Testis (tissue), 3 donors: ENCODE data around the gene DTX3. TPM values are rescaled to one million over a fixed set of nuclear protein-coding genes. Genes with fewer than 3 reads are reported as not detected.
"Not testable (repeated sequence)": the region's sequence is repeated elsewhere in the genome, so short reads cannot be mapped to it uniquely, and the experiment has no call there.

Experiments
- DNase-seq: peaks from one replicate; pipeline ENCODE4 v3.0.0-alpha.2; 2019
- H3K27ac ChIP-seq, 2 donors: fragments of 200-600 bp; sonication (generic); one replicate each; pipeline ENCODE4 v1.5.1; 2019
- H3K27me3 ChIP-seq: fragments of 200-600 bp; sonication (generic); one replicate; pipeline ENCODE4 v1.5.1; 2019
- H3K36me3 ChIP-seq: fragments of 200-600 bp; sonication (generic); one replicate; pipeline ENCODE4 v1.5.1; 2017; ENCODE audit warnings: low read depth; ENCODE audit errors: missing control alignments
- H3K4me1 ChIP-seq: fragments of 200-600 bp; sonication (generic); one replicate; pipeline ENCODE4 v1.5.1; 2019
- H3K4me3 ChIP-seq, 2 donors: fragments of 200-600 bp; sonication (generic); one replicate each; pipeline ENCODE4 v1.5.1; 2017 to 2019
- H3K9me3 ChIP-seq: fragments of 200-600 bp; sonication (generic); one replicate; pipeline ENCODE4 v1.5.1; 2017
- POLR2A ChIP-seq: fragments of 450-650 bp; IDR thresholded peaks from one replicate; pipeline ENCODE4 v1.6.1; 2017; ENCODE audit warnings: antibody characterized with exemption, mild to moderate bottlenecking, moderate library complexity
- WGBS, 2 donors: methylation state at CpG; one replicate each; pipeline ENCODE4 v1.1.5; 2018; 5-methylcytosine and 5-hydroxymethylcytosine counted together
- intact Hi-C: fragments of 100-400 bp; cut with DNase I; formaldehyde crosslinking; loops from one replicate; pipeline ENCODE4 v1.15.1; 2023; ENCODE audit warnings: low total_unique reads
- polyA plus RNA-seq: library from polyadenylated mRNA; stranded (reverse); fragments of 350-450 nt; fragmentation: Illumina TruSeq; extraction: RNeasy Lipid Tissue Mini Kit (QIAGEN cat#74804); gene quantifications from one replicate; pipeline ENCODE4 v1.2.3, GENCODE V29; 2014; ENCODE audit warnings: low read depth, low replicate concordance; ENCODE audit not compliant: insufficient read depth
- total RNA-seq, 2 donors: library from RNA; depleted of rRNA; stranded (reverse); fragments of >200 nt; gene quantifications; one replicate each; pipeline ENCODE4 v1.2.3, GENCODE V29; 2016
- TF ChIP-seq, protein P1 (sequence below), 3 experiments: fragments of 450-650 bp in 2 of 3; fragments of 200-600 bp in 1 of 3; sonication (generic) in 1 of 3; IDR thresholded peaks; one replicate each; pipeline ENCODE4 v1.5.1; 2016 to 2019; ENCODE audit warnings: antibody characterized with exemption in 3 of 3, mild to moderate bottlenecking in 2 of 3, moderate library complexity in 1 of 3

The DTX3 gene
- total and polyA plus RNA-seq, 3 donors from 2014 or later, result 37.9 to 60.4 (median 45.0) TPM

DNA sequence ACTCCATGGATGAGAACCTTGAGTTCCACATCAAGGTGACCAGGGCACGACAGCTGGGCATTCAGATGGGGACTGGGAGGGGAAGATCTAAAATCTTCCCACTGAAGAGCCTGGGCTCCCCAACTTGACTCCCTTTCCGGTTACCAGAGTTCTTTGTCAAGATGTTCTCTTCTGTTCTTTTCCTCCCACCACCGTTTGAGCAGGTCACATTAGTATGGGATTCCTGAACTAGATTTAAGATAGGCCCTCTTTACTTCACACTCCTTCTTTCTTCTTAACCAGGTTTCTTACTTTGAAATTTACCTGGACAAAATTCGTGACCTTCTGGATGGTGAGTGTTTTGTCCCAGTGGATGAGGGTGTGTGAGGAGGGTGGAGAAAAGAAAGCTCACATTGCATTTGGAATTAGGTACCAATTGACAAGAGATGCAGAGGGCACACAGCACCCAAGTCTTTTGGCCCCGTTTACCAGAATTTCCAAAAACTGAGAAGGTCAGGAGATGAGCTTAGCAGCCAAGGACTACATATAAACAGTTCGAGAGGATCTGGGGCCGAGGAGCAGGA is 40.4 kb upstream of the DTX3 start:
- no peak for DNase-seq
- WGBS, 2 donors, result 86 to 88% methylated on average over 7 of the region's 7 CpGs
- Histone ChIP-seq H3K27ac (no peak overlapping the region), H3K9me3 (no peaks in the 10 kb centered on the region), H3K4me3 (no peak overlapping the region), H3K27me3 (no peaks in the 10 kb centered on the region), H3K4me1 (no peaks in the 10 kb centered on the region), H3K36me3 (no peaks in the 10 kb centered on the region)
- intact Hi-C loops, result no loop called here
- TF ChIP-seq POLR2A, result no peak
- TF ChIP-seq, protein P1, sequence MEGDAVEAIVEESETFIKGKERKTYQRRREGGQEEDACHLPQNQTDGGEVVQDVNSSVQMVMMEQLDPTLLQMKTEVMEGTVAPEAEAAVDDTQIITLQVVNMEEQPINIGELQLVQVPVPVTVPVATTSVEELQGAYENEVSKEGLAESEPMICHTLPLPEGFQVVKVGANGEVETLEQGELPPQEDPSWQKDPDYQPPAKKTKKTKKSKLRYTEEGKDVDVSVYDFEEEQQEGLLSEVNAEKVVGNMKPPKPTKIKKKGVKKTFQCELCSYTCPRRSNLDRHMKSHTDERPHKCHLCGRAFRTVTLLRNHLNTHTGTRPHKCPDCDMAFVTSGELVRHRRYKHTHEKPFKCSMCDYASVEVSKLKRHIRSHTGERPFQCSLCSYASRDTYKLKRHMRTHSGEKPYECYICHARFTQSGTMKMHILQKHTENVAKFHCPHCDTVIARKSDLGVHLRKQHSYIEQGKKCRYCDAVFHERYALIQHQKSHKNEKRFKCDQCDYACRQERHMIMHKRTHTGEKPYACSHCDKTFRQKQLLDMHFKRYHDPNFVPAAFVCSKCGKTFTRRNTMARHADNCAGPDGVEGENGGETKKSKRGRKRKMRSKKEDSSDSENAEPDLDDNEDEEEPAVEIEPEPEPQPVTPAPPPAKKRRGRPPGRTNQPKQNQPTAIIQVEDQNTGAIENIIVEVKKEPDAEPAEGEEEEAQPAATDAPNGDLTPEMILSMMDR (IDR thresholded peaks at IDR 0.05), result no peak

DNA sequence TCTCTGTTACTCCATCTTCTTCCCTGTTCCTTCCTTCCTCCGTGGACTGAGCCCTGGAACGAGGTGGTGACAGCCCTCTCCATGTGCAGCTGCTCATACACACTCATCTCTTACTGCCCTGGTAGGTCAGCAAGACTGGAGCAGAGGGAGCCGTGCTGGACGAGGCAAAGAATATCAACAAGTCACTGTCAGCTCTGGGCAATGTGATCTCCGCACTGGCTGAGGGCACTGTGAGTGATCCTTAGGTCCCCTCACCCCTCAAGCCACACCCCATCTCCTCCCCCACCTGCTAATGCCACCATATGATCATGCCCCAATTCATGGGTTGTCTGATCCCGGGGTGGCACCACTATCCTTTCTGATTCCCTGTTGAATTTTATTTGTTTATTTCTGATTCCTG is 35.8 kb upstream of the DTX3 start:
- H3K4me1 ChIP-seq, result no peaks in the 10 kb centered on the region
- H3K9me3 ChIP-seq, result no peaks in the 10 kb centered on the region
- no peak overlapping the region for H3K27ac ChIP-seq
- intact Hi-C loops, result no loop called here
- no peak for DNase-seq
- WGBS, 2 donors, result 81% methylated on average over 6 of the region's 6 CpGs
- TF ChIP-seq POLR2A, result no peak
- TF ChIP-seq, protein P1 (IDR thresholded peaks at IDR 0.05), result no peak
- no peak overlapping the region for H3K4me3 ChIP-seq
- H3K36me3 ChIP-seq, result no peaks in the 10 kb centered on the region
- H3K27me3 ChIP-seq, result no peaks in the 10 kb centered on the region

DNA sequence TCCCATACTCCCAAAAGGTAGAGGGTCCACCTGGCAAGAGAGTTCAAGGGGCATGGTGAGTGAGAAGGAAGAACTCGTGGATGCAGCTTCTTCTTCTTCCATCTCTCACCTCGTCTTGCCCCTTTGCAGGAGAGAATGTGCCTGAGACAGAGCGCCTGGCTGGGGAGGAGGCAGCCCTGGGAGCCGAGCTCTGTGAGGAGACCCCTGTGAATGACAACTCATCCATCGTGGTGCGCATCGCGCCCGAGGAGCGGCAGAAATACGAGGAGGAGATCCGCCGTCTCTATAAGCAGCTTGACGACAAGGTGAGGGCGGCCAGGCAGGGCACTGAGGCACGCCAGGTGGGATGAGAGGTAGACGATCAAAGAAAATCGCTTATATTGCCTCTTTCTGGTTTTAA is 34.8 kb upstream of the DTX3 start:
- intact Hi-C loops, result no loop called here
- WGBS, 2 donors, result 86 to 90% methylated on average over 18 of the region's 18 CpGs
- Histone ChIP-seq H3K36me3 (no peaks in the 10 kb centered on the region), H3K9me3 (no peaks in the 10 kb centered on the region), H3K4me1 (no peaks in the 10 kb centered on the region), H3K4me3 (no peak overlapping the region), H3K27me3 (no peaks in the 10 kb centered on the region), H3K27ac (no peak overlapping the region)
- DNase-seq, result no peak
- TF ChIP-seq, protein P1 (IDR thresholded peaks at IDR 0.05), result no peak
- no peak for TF ChIP-seq POLR2A

DNA sequence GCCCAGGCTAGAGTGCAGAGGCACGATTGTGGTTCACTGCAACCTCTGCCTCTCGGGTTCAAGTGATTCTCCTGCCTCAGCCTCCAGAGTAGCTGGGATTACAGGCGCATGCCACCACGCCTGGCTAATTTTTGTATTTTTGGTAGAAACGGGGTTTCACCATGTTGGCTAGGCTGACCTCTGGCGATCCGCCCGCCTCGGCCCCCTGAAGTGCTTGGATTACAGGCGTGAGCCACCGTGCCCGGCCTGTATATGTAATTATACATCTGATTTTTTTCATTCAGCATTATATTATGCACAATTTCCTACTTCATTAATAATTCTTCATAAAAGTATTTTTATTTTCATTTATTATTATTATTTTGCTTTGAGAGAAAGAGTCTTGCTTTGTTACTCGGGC is 34.2 kb upstream of the DTX3 start:
- H3K4me3 ChIP-seq, H3K27ac ChIP-seq, H3K27me3 ChIP-seq, H3K4me1 ChIP-seq, DNase-seq, intact Hi-C loops, H3K36me3 ChIP-seq, H3K9me3 ChIP-seq: not testable (repeated sequence)
- 85 to 89% methylated on average over 13 of the region's 13 CpGs for WGBS, 2 donors

DNA sequence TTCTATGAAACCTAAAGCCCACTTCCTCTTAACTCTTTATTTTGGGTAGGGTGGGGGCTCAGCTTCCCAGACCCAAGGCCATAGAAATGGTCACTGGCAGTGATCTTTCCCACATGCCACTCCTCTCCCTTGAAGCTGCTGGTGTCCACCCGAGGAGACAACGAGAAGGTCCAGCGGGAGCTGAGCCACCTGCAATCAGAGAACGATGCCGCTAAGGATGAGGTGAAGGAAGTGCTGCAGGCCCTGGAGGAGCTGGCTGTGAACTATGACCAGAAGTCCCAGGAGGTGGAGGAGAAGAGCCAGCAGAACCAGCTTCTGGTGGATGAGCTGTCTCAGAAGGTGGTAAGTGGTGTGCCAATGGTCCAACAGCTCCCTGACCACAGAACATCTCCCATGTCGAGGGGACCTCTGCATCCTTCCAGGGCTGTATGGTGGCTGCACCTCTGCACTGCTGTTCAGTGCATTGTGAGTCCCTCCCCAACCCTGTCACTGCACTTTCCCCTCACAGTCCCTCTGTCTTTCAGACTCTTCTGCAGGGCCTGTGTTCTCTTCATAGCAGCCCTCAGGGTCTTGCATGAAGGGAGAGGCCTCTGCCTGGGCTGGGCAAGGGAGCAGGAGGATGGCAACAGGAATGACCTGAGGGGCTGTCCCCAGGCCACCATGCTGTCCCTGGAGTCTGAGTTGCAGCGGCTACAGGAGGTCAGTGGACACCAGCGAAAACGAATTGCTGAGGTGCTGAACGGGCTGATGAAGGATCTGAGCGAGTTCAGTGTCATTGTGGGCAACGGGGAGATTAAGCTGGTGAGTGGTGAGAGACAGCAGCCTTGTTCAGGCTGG is 32.5 kb upstream of the DTX3 start:
- 85 to 90% methylated on average over 12 of the region's 12 CpGs for WGBS, 2 donors
- Histone ChIP-seq H3K4me1 (no peaks in the 10 kb centered on the region), H3K36me3 (no peaks in the 10 kb centered on the region), H3K4me3 (no peak overlapping the region), H3K27me3 (no peaks in the 10 kb centered on the region), H3K27ac (no peak overlapping the region), H3K9me3 (no peaks in the 10 kb centered on the region)
- TF ChIP-seq, protein P1 (IDR thresholded peaks at IDR 0.05), result no peak
- no peak for TF ChIP-seq POLR2A
- intact Hi-C loops, result no loop called here
- no peak for DNase-seq
